ENCODE measurements around the gene PCIF1. TPM values are rescaled to one million over a fixed set of nuclear protein-coding genes. Genes with fewer than 3 reads are reported as not detected.
A peak's percentile ranks its signal among the peaks of the same experiment; 100 is the strongest.

Gene PCIF1
- total and polyA plus RNA-seq, 7 donors, result 26.4 to 39.3 (median 31.9) TPM

DNA sequence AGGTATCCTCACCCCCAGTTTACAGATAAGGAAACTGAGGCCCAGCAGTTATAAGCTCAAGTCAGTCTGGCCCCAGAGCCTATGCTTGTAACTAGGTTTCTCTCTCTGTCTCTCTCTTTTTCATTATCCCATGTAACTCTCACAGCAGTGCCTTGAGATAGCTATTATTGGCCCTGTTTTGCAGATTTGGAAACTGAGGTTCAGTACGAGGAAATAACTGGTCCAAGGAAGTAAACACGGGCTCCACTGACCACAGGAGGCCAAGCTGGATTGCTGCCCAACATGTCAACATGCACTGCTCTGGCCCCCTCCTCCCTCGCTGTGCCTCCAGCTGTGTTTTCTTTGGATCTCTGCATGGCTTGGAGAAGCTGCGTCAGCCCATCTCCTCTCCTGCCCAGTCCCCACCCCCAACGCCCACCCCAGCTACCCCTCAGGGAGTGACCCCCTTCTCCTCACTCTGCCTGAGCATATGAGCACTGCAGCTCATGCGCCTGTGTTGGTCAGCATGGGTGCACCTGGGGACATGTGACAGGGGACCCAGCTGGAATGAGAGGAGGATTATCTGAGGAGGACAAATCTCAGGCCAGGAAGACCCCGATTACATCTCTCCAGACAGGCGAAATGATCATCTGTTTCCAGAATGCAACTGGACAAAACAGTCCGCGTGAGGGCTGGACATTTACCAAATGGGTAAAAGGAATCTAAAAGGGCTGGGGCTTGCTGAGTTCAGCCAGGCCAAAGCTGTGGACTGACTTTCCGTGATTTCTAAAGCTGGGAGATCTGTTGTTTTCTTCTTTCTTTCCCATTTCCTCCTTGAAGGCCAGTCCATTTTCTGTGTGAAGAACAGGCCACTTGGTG lies 14.7 kb upstream of the PCIF1 start:
- 57 to 66% methylated on average over 11 of the region's 11 CpGs for WGBS, 2 donors
- intact Hi-C loops (cut with DNase I), result no loop called here
- Histone ChIP-seq H3K36me3 (no peaks in the 10 kb centered on the region), H3K27ac (peak overlapping the region; percentile 54 to 65 (median 56)), H3K9me3 (no peaks in the 10 kb centered on the region), H3K4me3 (no peak overlapping the region), H3K4me1 (peaks cover 0 to 32% (median 21%) of the 10 kb centered on the region in 4 donors), H3K27me3 (no peaks in the 10 kb centered on the region)
- peak; percentile 88 for DNase-seq
- TF ChIP-seq EP300 (IDR thresholded peaks at IDR 0.05) (no peak), POLR2AphosphoS5 (IDR thresholded peaks at IDR 0.05) (no peak), POLR2A (IDR thresholded peaks at IDR 0.05) (no peak)
- TF ChIP-seq, protein P1, sequence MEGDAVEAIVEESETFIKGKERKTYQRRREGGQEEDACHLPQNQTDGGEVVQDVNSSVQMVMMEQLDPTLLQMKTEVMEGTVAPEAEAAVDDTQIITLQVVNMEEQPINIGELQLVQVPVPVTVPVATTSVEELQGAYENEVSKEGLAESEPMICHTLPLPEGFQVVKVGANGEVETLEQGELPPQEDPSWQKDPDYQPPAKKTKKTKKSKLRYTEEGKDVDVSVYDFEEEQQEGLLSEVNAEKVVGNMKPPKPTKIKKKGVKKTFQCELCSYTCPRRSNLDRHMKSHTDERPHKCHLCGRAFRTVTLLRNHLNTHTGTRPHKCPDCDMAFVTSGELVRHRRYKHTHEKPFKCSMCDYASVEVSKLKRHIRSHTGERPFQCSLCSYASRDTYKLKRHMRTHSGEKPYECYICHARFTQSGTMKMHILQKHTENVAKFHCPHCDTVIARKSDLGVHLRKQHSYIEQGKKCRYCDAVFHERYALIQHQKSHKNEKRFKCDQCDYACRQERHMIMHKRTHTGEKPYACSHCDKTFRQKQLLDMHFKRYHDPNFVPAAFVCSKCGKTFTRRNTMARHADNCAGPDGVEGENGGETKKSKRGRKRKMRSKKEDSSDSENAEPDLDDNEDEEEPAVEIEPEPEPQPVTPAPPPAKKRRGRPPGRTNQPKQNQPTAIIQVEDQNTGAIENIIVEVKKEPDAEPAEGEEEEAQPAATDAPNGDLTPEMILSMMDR (IDR thresholded peaks at IDR 0.05), result no peak

DNA sequence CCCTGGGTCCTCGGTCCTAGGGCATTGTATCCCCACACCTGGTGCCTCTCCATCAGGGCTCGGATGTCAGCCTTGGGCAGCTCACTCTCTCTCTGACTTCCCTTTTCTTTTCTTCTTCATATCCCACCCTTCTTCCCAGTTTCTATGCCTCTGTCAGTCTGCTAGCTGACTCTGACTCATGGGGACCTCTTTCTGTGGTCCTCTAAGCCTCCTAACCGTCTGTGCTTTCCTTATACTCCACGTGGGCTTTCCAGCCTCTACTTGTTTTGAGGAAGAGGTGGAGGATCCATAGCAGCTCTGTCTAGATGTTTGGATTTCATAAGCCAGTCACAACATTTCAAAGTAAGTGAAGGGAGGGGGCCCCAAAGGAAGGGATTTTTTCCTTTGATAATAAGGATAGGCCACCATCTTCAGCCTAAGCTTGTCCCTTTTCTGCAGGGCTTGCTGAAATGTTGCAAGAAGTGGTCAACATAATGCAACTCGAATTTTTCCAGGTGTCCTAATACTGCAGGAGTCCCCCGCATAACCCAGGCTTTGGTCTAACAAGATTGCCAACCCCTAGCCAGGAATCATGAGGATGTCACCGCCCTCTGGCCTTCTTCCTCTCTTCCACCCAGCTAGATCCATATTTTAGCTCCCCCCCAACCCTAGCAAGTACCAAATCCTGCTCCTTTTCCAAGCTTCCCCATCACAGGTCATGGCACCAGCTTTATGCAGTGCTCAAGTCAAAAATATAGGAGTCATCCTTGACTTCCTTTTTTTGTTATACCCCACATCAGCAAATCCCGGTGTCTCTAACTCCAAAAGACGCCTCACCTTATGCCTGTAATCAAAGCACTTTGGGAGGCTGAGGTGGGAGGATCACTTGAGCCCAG lies 13.8 kb upstream of the PCIF1 start:
- no peaks in the 10 kb centered on the region for H3K9me3 ChIP-seq
- no peak for DNase-seq
- H3K36me3 ChIP-seq, result no peaks in the 10 kb centered on the region
- 76 to 79% methylated on average over 9 of the region's 9 CpGs for WGBS, 2 donors
- H3K27me3 ChIP-seq, result no peaks in the 10 kb centered on the region
- TF ChIP-seq, protein P1 (IDR thresholded peaks at IDR 0.05), result no peak
- TF ChIP-seq EP300 (IDR thresholded peaks at IDR 0.05) (no peak), POLR2A (IDR thresholded peaks at IDR 0.05) (no peak), POLR2AphosphoS5 (IDR thresholded peaks at IDR 0.05) (no peak)
- intact Hi-C loops (cut with DNase I), result no loop called here
- H3K4me1 ChIP-seq, result peaks cover 0 to 35% (median 26%) of the 10 kb centered on the region in 4 donors
- no peak overlapping the region for H3K4me3 ChIP-seq
- peak overlapping the region; percentile 54 to 65 (median 56) for H3K27ac ChIP-seq

DNA sequence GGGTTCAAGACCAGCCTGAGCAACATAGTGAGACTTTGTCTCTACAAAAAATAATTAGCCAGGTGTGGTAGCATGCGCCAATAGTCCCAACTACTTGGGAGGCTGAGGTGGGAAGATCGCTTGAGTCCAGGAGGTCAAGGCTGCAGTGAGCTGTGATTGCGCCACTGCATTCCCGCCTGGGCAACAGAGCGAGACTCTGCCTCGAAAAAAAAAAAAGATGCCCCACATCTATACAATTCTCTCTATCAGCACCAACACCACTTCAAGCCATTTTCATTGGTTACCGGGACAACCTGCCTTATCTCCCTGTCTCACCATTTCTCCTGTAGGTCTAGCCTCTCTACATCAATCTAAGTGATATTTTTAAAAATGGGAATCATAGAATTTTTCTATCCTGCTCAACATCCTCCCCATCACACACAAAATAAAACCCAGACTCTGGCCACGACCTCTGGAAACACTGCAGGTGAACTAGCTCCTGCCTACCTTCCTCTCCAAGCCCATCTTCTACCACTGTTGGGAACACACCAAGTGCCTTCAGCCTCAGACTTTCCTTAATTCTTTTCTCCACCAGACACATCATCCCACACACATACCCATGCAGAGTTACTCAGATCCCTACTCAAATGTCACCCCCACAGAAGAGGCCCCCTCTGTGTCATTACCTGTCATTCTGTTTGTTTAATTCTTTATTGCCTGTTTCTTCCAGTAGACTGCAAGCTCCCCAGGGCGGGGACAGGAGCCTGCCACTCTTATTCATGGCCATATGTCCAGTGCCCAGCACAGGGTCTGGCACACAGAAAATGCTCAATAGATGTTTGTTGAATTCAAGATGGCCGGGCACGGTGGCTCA lies 12.9 kb upstream of the PCIF1 start:
- Histone ChIP-seq H3K27me3 (no peaks in the 10 kb centered on the region), H3K36me3 (no peaks in the 10 kb centered on the region), H3K9me3 (no peaks in the 10 kb centered on the region), H3K4me3 (no peak overlapping the region), H3K27ac (no peak overlapping the region), H3K4me1 (peaks cover 0 to 35% (median 26%) of the 10 kb centered on the region in 4 donors)
- intact Hi-C loops (cut with DNase I), result no loop called here
- DNase-seq, result no peak
- no peak for TF ChIP-seq EP300 (IDR thresholded peaks at IDR 0.05)
- TF ChIP-seq POLR2AphosphoS5 (IDR thresholded peaks at IDR 0.05), result no peak
- TF ChIP-seq, protein P1 (IDR thresholded peaks at IDR 0.05), result no peak
- TF ChIP-seq POLR2A (IDR thresholded peaks at IDR 0.05), result no peak
- 68 to 85% methylated on average over 11 of the region's 11 CpGs for WGBS, 2 donors
